ENCODE measurements around the gene PIGK.

- TF ChIP-seq CTCF (IDR thresholded peaks at IDR 0.05; ENCODE audit: borderline replicate concordance, extremely low read depth, low read length, poor library complexity, severe bottlenecking) (no peak), EZH2 (IDR thresholded peaks at IDR 0.05; ENCODE audit: borderline replicate concordance, low read depth, low read length, severe bottlenecking) (no peak)
These were observed 44.5 kb upstream of the PIGK start for GRCh38 chr1:77263708-77264107.
